Endothelial cell (in vitro differentiated cells): ENCODE data around the gene SMTNL2. TPM values are rescaled to one million over a fixed set of nuclear protein-coding genes. Genes with fewer than 3 reads are reported as not detected.

Source experiments
- DNase-seq: peaks from one replicate; pipeline ENCODE4 v3.0.0; 2021; ENCODE audit warnings: low spot score
- H3K27ac Mint-ChIP-seq: one replicate; pipeline ENCODE4 v1.8.0; 2021; ENCODE audit warnings: mixed read lengths, inconsistent platforms; ENCODE audit not compliant: unreplicated experiment
- H3K27me3 Mint-ChIP-seq: one replicate; pipeline ENCODE4 v1.8.0; 2021; ENCODE audit warnings: mild to moderate bottlenecking, moderate library complexity, mixed read lengths, inconsistent platforms; ENCODE audit not compliant: unreplicated experiment
- H3K36me3 Mint-ChIP-seq: one replicate; pipeline ENCODE4 v1.8.0; 2021; ENCODE audit warnings: mild to moderate bottlenecking, low read depth, mixed read lengths, inconsistent platforms; ENCODE audit not compliant: unreplicated experiment
- H3K4me1 Mint-ChIP-seq: one replicate; pipeline ENCODE4 v1.8.0; 2021; ENCODE audit warnings: mild to moderate bottlenecking, mixed read lengths, inconsistent platforms; ENCODE audit not compliant: unreplicated experiment
- H3K4me3 Mint-ChIP-seq: one replicate; pipeline ENCODE4 v1.8.0; 2021; ENCODE audit warnings: mild to moderate bottlenecking, mixed read lengths, inconsistent platforms; ENCODE audit not compliant: unreplicated experiment
- H3K9me3 Mint-ChIP-seq: one replicate; pipeline ENCODE4 v1.8.0; 2021; ENCODE audit warnings: mixed read lengths, inconsistent platforms; ENCODE audit not compliant: unreplicated experiment
- total RNA-seq: library from RNA; stranded (reverse); fragmentation: NEBNext Ultra II Directional; extraction: Animal tissue kit (Norgen Biotek cat#: 25700); gene quantifications from one replicate; pipeline ENCODE4 v1.2.1, GENCODE V29; 2021; ENCODE audit not compliant: unreplicated experiment
- TF ChIP-seq, protein P1 (sequence below): fragments of 200-600 bp; sonication (generic); IDR thresholded peaks from one replicate; pipeline ENCODE4 v1.5.0; 2021; ENCODE audit warnings: antibody characterized with exemption; ENCODE audit not compliant: unreplicated experiment

SMTNL2 gene
- total RNA-seq, 1 donor from 2014 or later = 0.59 TPM

DNA sequence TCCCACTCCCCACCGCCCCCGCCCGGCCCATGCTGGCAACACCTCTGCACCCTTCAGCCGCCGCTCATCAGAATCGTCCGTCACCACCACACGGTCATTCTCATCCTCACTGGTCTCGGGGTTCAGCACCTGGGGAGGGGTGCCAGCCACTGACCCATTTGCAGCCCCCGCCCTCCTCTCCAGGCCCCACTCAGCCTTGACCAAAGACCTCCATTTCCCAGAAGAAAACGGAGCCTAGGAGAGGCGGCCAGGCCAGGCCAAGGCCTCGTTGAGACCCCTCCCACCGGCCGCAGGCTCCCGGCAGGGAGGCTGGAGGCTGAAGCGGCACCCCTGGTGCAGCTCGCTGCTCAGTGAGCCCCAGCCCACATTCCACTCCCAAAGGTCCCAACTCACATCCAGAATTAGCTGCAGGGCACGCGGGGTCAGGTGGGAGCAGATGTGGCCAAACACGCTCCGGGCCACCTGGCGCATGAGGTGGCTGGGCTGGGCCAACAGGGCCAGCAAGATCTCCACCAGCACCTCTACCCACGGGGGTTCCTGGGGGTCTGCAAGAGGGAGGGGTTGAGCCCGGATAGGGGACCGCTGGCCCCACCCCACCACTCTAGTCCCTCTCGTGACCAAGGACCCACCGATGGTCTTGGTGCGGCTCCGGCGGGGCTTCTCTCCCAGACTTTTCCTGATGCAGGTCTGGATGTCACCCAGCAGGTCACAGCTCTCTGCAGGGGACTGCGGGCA, 38.9 kb upstream of the SMTNL2 start:
- peaks cover 48% of the 10 kb centered on the region for H3K27me3 Mint-ChIP-seq
- TF ChIP-seq, protein P1, sequence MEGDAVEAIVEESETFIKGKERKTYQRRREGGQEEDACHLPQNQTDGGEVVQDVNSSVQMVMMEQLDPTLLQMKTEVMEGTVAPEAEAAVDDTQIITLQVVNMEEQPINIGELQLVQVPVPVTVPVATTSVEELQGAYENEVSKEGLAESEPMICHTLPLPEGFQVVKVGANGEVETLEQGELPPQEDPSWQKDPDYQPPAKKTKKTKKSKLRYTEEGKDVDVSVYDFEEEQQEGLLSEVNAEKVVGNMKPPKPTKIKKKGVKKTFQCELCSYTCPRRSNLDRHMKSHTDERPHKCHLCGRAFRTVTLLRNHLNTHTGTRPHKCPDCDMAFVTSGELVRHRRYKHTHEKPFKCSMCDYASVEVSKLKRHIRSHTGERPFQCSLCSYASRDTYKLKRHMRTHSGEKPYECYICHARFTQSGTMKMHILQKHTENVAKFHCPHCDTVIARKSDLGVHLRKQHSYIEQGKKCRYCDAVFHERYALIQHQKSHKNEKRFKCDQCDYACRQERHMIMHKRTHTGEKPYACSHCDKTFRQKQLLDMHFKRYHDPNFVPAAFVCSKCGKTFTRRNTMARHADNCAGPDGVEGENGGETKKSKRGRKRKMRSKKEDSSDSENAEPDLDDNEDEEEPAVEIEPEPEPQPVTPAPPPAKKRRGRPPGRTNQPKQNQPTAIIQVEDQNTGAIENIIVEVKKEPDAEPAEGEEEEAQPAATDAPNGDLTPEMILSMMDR = no peak
- peak overlapping the region; percentile 25 for H3K4me3 Mint-ChIP-seq
- peaks cover 8% of the 10 kb centered on the region for H3K4me1 Mint-ChIP-seq
- H3K9me3 Mint-ChIP-seq = no peaks in the 10 kb centered on the region
- H3K36me3 Mint-ChIP-seq = no peaks in the 10 kb centered on the region
- no peak overlapping the region for H3K27ac Mint-ChIP-seq
- DNase-seq = peak; percentile 4

DNA sequence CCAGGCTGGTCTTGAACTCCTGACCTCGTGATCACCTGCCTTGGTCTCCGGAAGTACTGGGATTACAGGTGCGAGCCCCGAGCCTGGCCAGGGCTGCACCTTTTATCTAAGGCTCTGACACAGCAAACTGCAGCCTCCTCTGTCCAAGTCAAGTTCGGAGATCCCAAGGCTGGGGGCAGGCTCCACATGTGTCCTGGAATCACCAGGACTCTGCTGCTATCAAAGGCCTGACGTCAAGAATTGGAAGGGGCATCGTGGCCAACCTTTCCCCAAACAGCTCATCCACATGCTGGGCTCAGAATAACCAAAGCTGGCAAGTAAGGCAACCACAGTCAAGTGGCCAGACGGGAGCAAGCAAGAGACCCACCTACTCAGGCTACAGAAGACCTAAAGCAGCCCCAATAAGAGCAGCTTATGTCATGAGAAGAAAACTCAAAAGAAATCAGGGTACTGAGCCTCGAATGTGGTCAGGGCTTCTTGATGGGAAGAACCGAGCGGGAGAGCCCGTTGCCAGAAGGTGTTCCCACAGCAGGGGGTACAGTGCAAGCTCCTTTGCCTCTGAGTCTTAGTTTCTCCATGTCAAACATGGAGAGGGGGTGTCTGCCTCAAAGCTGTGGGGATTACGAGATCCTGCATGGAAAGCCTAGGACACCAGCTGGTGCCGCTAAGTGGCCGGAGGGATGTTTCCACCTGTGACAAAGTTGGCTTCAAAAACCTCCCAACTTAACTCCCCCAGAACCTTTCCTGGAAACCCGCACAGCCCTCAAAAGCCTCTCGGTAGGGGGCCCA, 37.0 kb upstream of the SMTNL2 start:
- Mint-ChIP-seq H3K27me3 (peaks cover 34% of the 10 kb centered on the region), H3K9me3 (no peaks in the 10 kb centered on the region), H3K4me3 (peak overlapping the region; percentile 56), H3K36me3 (peaks cover 4% of the 10 kb centered on the region), H3K27ac (no peak overlapping the region), H3K4me1 (peaks cover 5% of the 10 kb centered on the region)
- TF ChIP-seq, protein P1 = no peak
- DNase-seq = no peak

DNA sequence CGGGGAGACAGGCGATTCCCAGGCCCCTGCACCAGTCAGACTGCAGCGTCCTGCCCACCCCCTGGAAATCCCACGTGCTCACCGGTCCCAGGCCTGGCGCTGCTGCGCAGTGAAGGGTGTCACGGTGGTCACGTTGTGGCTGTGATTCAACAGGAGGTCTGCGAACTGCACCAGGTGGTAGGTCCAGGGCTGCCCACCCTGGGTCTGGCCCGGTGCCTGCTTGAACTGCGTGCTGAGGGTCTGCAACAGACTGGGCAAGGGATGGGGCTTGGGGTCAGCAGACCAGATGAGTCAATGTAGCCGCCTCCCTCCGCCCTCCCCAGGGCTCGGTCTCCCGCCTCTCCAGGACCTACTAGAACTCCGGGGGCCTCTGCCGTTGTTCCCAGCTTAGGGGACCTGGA, 36.3 kb upstream of the SMTNL2 start:
- Mint-ChIP-seq H3K36me3 (peaks cover 4% of the 10 kb centered on the region), H3K4me3 (no peak overlapping the region), H3K27me3 (peaks cover 29% of the 10 kb centered on the region), H3K27ac (no peak overlapping the region), H3K4me1 (peaks cover 5% of the 10 kb centered on the region), H3K9me3 (no peaks in the 10 kb centered on the region)
- DNase-seq = no peak
- TF ChIP-seq, protein P1 = no peak

DNA sequence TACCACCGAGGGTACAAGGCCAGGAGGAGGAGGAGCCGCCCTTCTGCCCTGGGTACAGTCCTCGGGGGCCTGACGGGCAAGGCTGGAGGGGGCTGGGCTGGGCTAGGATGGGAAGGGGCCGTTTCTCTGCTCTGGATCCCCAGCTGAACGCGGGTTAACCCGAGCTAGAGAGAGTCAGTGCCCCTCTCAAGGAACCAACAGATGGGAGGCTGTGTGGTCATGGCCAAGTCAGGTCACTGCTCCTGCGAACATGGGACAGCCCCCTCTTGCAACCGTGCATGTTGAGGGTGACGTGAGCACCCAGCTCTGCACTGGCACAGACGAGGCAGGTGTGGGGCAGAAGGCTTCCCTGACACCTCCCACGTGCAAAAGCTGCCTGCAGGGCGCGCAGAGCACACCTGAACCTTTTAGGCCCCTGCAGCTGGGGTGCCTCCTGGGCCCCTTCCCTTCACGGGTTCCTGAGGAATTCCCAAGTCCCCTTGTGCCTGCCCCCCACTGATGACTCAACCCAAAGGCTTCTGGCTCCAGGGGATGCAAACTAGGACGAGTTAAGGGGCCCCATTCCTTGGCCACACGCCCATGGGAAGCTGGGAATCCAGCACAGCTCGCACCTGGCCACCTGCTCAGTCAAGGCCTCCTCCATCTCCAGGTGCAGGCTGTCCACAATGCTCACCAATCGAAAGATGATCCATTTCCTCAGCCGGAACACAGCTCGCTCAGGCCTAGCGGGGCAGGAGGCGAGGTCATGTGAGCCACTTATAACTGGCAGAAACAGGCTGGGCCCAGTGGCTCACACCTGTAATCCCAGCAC, 35.4 kb upstream of the SMTNL2 start:
- H3K27me3 Mint-ChIP-seq = peaks cover 23% of the 10 kb centered on the region
- no peak overlapping the region for H3K4me3 Mint-ChIP-seq
- no peak for DNase-seq
- TF ChIP-seq, protein P1 = no peak
- no peaks in the 10 kb centered on the region for H3K9me3 Mint-ChIP-seq
- peaks cover 4% of the 10 kb centered on the region for H3K36me3 Mint-ChIP-seq
- H3K4me1 Mint-ChIP-seq = peaks cover 7% of the 10 kb centered on the region
- no peak overlapping the region for H3K27ac Mint-ChIP-seq
